Large intestine (tissue), 3 donors: Measurements from ENCODE around the gene SPSB3. TPM values are rescaled to one million over a fixed set of nuclear protein-coding genes. Genes with fewer than 3 reads are reported as not detected.

Experiments
- DNase-seq, 2 donors: peaks; one replicate each; pipeline versions ENCODE4 v3.0.0 to v3.0.0-alpha.2; 2013
- H3K27ac ChIP-seq: one replicate; pipeline ENCODE4 v1.5.1; 2013; ENCODE audit warnings: low read length
- H3K27me3 ChIP-seq: 2 replicates; pipeline ENCODE4 v1.6.1; 2013; ENCODE audit warnings: low read length; ENCODE audit not compliant: control insufficient read depth, insufficient read depth
- H3K36me3 ChIP-seq: 2 replicates; pipeline ENCODE4 v1.6.1; 2013; ENCODE audit warnings: low read length; ENCODE audit not compliant: control insufficient read depth, insufficient read depth
- H3K4me1 ChIP-seq: one replicate; pipeline ENCODE4 v1.6.1; 2013; ENCODE audit warnings: low read length; ENCODE audit not compliant: control insufficient read depth, insufficient read depth
- H3K4me3 ChIP-seq: one replicate; pipeline ENCODE4 v1.5.1; 2013; ENCODE audit warnings: low read length
- H3K9me3 ChIP-seq: one replicate; pipeline ENCODE4 v1.6.1; 2013; ENCODE audit warnings: mild to moderate bottlenecking, low read depth, low read length, moderate library complexity; ENCODE audit not compliant: control insufficient read depth
- WGBS: methylation state at CpG from one replicate; pipeline ENCODE4 v1.1.5; 2013; ENCODE audit warnings: low lambda C conversion rate; ENCODE audit not compliant: insufficient coverage; 5-methylcytosine and 5-hydroxymethylcytosine counted together
- polyA plus RNA-seq: library from polyadenylated mRNA; unstranded; fragments of 120-200 nt; gene quantifications from one replicate; pipeline ENCODE4 v1.2.1, GENCODE V29; 2013

SPSB3 gene
- polyA plus RNA-seq, 1 donor, result 36.5 TPM

DNA sequence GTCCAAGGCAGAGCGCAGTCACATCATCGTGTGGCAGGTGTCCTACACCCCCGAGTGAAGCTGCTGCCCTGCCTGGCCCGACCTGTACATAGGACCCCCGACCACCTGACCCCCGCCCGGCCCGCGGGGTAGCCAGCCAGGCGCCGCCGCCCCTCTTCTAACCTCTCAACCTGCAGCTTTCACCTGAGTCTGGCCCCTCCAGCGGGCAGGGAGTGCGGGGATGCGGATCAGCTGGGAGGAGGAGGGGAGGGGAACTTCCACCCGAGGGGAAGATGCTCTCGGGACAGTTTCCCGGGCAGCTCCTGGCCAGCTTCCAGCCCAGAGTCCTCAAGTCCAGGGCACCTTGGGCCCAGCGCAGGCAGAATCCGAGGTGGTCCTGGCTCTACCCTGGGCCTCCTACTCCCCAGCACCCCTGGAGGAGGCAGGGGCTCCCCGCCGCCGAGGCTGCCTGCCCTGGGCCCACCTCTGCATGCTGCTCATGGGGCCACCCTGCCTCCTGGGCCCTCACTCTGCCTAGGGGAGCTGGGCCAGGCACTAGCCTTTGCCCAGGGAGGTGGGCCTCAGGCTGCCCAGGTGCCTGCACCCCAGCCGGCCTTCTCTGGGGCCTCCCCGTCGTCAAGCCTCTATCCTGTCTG is 13.5 kb downstream of the SPSB3 start:
- Histone ChIP-seq H3K4me3 (no peak overlapping the region), H3K27ac (no peak overlapping the region), H3K36me3 (peaks cover 62% of the 10 kb centered on the region), H3K9me3 (peaks cover 3% of the 10 kb centered on the region), H3K4me1 (peaks cover 13% of the 10 kb centered on the region), H3K27me3 (no peaks in the 10 kb centered on the region)
- WGBS, result no CpG with 5 or more reads among the region's 26 CpGs
- no peak for DNase-seq

DNA sequence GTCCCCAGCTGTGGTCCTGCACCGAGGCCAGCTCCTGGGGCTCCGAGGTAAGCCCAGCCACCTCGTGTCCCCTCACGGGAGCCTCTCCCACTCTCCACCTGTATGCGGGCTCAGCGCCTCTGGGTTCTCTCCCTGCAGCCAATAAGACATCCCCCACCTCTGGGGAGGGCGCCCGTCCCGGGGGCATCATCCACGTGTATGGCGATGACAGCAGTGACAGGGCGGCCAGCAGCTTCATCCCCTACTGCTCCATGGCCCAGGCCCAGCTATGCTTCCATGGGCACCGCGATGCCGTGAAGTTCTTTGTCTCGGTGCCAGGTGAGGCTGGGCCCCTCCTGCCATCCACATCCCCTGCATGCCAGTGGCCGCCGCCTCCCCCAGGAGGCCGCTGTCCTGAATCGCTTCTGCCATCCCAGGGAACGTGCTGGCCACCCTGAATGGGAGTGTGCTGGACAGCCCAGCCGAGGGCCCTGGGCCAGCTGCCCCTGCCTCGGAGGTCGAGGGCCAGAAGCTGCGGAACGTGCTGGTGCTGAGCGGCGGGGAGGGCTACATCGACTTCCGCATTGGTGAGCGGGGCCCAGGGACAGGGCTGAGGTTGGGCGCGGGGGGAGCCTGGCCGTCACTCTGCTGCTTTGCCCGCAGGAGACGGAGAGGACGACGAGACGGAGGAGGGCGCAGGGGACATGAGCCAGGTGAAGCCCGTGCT is 14.2 kb downstream of the SPSB3 start:
- Histone ChIP-seq H3K36me3 (peaks cover 66% of the 10 kb centered on the region), H3K4me3 (no peak overlapping the region), H3K27ac (no peak overlapping the region), H3K27me3 (no peaks in the 10 kb centered on the region), H3K4me1 (peaks cover 12% of the 10 kb centered on the region), H3K9me3 (peaks cover 6% of the 10 kb centered on the region)
- DNase-seq, result no peak
- no CpG with 5 or more reads among the region's 41 CpGs for WGBS

DNA sequence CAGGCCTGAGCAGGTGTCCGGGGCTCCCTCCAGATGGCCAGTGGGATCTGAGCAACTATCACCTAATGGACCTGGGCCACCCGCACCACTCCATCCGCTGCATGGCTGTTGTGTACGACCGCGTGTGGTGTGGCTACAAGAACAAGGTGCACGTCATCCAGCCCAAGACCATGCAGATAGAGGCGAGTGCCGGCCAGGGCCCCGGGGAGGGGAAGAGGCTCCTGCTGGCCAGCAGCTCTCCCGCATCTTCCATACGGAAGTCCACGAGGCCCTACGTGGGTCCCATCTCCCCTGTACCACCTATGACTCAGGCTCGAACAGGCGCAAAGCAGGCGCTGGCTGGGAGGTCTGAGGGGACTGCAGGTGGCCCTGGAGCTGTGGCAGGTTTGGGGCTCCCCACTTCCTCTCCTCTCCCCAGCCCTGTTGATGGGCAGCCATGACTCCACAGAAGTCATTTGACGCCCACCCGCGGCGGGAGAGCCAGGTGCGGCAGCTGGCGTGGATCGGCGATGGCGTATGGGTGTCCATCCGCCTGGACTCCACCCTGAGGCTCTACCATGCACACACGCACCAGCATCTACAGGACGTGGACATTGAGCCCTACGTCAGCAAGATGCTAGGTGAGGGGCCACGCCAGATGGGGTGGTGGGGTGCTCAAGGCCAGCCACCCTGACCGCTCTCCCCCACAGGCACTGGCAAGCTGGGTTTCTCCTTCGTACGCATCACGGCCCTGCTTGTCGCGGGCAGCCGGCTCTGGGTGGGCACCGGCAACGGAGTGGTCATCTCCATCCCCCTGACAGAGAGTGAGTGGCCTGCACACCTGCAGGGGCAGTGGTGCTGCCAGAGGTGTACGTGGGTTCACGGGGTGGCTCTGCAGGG is 15.0 kb downstream of the SPSB3 start:
- DNase-seq, result no peak
- Histone ChIP-seq H3K4me1 (peaks cover 12% of the 10 kb centered on the region), H3K27ac (no peak overlapping the region), H3K4me3 (no peak overlapping the region), H3K27me3 (no peaks in the 10 kb centered on the region), H3K9me3 (peaks cover 8% of the 10 kb centered on the region), H3K36me3 (peaks cover 74% of the 10 kb centered on the region)
- WGBS, result no CpG with 5 or more reads among the region's 42 CpGs

DNA sequence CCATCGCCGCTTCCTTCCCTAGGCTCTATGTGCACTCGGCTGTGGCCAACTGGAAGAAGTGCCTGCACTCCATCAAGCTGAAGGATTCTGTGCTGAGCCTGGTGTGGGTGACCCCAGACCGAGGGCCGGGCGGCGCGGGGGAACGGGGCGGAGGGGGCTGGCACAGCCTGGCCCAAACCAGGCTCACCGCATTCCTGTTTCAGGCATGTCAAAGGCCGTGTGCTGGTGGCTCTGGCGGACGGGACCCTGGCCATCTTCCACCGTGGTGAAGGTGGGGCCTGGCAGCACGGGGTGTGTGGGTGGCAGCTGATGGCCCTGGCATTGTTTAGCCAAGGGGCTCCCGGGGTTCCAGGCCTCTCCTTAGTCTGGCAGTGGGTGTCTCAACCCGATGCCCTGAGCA is 15.7 kb downstream of the SPSB3 start:
- no peak overlapping the region for H3K27ac ChIP-seq
- WGBS, result no CpG with 5 or more reads among the region's 18 CpGs
- peaks cover 6% of the 10 kb centered on the region for H3K4me1 ChIP-seq

DNA sequence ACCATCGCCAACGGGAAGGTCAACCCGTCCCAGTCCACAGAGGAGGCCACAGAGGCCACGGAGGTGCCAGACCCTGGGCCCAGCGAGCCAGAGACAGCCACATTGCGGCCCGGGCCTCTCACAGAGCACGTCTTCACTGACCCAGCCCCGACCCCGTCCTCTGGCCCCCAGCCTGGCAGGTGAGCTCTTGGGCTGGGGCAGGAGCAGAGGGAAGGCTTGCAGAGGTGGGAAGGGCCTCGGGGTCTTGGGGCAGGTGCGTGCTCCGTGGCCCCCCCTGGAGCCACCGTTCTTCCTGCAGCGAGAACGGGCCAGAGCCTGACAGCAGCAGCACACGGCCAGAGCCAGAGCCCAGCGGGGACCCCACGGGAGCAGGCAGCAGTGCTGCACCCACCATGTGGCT is 16.1 kb downstream of the SPSB3 start:
- DNase-seq, result no peak
- whole genome bisulfite sequencing, result no CpG with 5 or more reads among the region's 19 CpGs
- Histone ChIP-seq H3K27ac (no peak overlapping the region), H3K4me1 (peaks cover 5% of the 10 kb centered on the region), H3K27me3 (no peaks in the 10 kb centered on the region), H3K9me3 (peaks cover 8% of the 10 kb centered on the region), H3K36me3 (peaks cover 80% of the 10 kb centered on the region), H3K4me3 (no peak overlapping the region)

More for the DNA sequence above, 15.7 kb downstream of the SPSB3 start:
- no peak for DNase-seq
- Histone ChIP-seq H3K9me3 (peaks cover 8% of the 10 kb centered on the region), H3K36me3 (peaks cover 80% of the 10 kb centered on the region), H3K4me3 (no peak overlapping the region), H3K27me3 (no peaks in the 10 kb centered on the region)

DNA sequence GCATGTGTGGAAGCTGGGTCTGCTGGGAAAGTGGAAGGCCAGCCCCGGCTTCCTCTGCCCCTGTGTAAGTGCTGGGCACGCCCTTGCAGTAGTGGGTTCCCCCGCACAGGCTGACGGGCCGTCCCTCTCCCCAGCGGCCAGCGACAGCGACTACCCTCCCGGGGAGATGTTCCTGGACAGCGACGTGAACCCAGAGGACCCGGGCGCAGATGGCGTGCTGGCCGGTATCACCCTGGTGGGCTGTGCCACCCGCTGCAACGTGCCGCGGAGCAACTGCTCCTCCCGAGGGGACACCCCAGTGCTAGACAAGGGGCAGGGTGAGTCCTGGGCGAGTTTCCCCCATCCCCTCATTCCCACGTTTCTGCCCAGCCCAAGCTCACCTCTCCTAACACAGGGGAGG is 16.5 kb downstream of the SPSB3 start:
- H3K4me1 ChIP-seq, result peaks cover 5% of the 10 kb centered on the region
- no peak overlapping the region for H3K27ac ChIP-seq
- no peak overlapping the region for H3K4me3 ChIP-seq
- no peaks in the 10 kb centered on the region for H3K27me3 ChIP-seq
- no peak for DNase-seq
- peaks cover 82% of the 10 kb centered on the region for H3K36me3 ChIP-seq
- H3K9me3 ChIP-seq, result peaks cover 8% of the 10 kb centered on the region
- whole genome bisulfite sequencing, result no CpG with 5 or more reads among the region's 22 CpGs

DNA sequence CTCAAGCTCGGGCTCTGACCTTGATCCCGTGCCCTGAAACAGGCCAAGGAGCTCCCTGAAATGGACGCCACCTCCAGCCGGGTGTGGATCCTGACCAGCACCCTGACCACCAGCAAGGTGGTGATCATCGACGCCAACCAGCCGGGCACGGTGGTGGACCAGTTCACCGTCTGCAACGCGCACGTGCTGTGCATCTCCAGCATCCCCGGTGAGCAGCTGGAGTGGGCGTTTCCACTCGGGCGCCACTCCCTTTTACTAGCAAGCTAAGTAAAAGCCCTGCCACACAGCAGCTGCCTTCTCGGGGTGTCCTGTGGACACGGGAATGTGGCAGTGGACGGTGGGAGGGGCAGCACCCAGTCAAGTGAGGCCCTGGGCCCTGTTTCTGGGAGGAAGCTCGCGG is 17.4 kb downstream of the SPSB3 start:
- H3K36me3 ChIP-seq, result peaks cover 80% of the 10 kb centered on the region
- H3K27ac ChIP-seq, result no peak overlapping the region
- DNase-seq, result no peak
- no peaks in the 10 kb centered on the region for H3K27me3 ChIP-seq
- no CpG with 5 or more reads among the region's 21 CpGs for whole genome bisulfite sequencing
- no peak overlapping the region for H3K4me3 ChIP-seq
- H3K9me3 ChIP-seq, result peaks cover 8% of the 10 kb centered on the region
- no peaks in the 10 kb centered on the region for H3K4me1 ChIP-seq

DNA sequence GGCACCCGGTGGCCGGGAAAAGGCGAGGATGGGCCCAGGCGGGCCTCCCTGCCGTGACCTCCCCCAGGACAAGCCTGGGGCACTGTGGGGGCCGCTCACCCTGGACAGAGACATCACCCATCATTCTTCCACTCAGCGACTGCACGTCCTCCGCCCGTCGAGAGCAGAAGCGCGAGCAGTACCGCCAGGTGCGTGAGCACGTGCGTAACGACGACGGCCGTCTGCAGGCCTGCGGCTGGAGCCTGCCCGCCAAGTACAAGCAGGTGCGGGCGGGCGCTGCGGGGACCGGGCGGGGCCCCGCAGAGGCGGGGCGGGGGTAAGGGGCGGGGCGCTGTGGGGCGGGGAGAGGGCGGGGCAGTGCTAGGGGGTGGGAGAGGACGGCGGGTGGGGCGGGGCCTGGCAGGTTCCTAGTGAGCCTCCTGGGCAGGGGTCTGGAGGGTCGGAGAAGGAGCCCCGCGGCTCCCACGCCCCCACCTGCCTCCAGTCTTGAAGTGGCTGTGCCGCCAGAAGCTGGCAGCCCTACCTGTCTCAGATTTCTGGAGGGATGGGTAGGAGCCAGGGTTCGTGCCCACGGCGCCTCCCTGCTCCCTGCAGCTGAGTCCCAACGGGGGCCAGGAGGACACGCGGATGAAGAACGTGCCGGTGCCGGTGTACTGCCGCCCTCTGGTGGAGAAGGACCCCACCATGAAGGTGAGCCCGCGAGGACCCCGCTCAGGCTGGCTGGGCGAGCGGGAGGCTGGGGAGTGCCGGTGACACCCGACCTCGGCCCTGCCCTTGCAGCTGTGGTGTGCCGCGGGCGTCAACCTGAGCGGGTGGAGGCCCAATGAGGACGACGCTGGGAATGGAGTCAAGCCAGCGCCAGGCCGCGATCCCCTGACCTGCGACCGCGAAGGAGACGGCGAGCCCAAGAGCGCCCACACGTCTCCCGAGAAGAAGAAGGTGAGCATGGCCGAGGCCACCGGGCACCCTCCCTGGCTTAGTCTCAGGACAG is 18.6 kb downstream of the SPSB3 start:
- Histone ChIP-seq H3K27me3 (no peaks in the 10 kb centered on the region), H3K4me1 (no peaks in the 10 kb centered on the region), H3K9me3 (peaks cover 9% of the 10 kb centered on the region), H3K4me3 (no peak overlapping the region), H3K36me3 (peaks cover 74% of the 10 kb centered on the region), H3K27ac (no peak overlapping the region)
- WGBS, result no CpG with 5 or more reads among the region's 81 CpGs
- no peak for DNase-seq

DNA sequence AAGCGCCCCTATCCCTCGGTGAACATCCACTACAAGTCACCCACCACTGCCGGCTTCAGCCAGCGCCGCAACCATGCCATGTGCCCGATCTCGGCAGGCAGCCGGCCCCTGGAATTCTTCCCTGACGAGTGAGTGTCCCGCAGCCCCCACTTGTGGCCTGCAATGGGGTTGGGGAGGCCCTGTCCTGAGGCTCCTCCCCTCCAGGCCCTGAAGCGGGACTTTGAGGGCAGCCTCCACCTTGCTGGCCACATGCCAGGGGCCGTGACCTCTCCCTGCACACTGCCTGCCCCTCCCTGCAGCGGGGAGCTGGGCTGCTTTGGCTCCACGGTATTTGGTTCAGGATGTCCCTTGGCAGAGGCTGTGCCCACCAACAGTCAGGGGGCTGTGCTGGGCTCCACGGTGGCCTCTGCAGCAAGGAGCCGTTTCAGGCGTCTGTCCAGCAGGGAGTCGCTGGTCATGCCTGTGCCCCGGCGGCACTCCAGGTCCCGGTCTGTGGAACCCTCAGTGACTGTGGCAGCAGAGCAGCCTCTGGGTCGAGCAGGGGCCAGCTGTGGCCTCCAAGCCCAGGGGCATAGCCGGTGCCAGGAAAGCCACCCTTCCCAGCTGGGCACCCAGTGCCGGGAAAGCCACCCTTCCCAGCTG is 19.4 kb downstream of the SPSB3 start:
- no peak overlapping the region for H3K4me3 ChIP-seq
- H3K27ac ChIP-seq, result no peak overlapping the region
- no peaks in the 10 kb centered on the region for H3K27me3 ChIP-seq
- no CpG with 5 or more reads among the region's 24 CpGs for WGBS
- DNase-seq, result no peak
- H3K4me1 ChIP-seq, result peaks cover 5% of the 10 kb centered on the region
- H3K9me3 ChIP-seq, result peaks cover 9% of the 10 kb centered on the region
- peaks cover 68% of the 10 kb centered on the region for H3K36me3 ChIP-seq
